K562 (cell line): ENCODE measurements around the gene PRKACB. TPM values are rescaled to one million over a fixed set of nuclear protein-coding genes. Genes with fewer than 3 reads are reported as not detected.
A peak's percentile ranks its signal among the peaks of the same experiment; 100 is the strongest.

Source experiments
- ATAC-seq: fragments of 200-7000 bp; cut with Tn5 transposase; 3 replicates; pipeline ENCODE4 v1.9.1; 2020; ENCODE audit warnings: moderate library complexity
- BruUV-seq: library from RNA; stranded (reverse); fragments of 400-500 nt; replicated peaks from 2 replicates; lab custom pipeline; 2021; lab: Mats Ljungman, UMichigan
- CTCF ChIA-PET: fragments of 300-600 bp; formaldehyde crosslinking; extraction: SDS; loops from one replicate; lab custom pipeline; 2021; ENCODE audit warnings: low intra/inter-chr PET ratio; lab: Yijun Ruan, JAX
- POLR2A ChIA-PET: fragments of 300-600, 350-650 bp; sonication (Branson Sonifier 250); formaldehyde crosslinking; extraction: SDS; loops from one replicate; lab custom pipeline; 2021; ENCODE audit warnings: antibody characterized with exemption, inconsistent platforms; lab: Yijun Ruan, JAX
- DNase-seq, 4 experiments: peaks; one replicate each; pipeline versions ENCODE4 v3.0.0 to v3.0.0-alpha.2; 2011 to 2018; ENCODE audit warnings: low spot score in 3 of 4, mixed read lengths in 3 of 4; ENCODE audit errors: extremely low read depth in 1 of 4
- FAIRE-seq: peaks from 2 replicates; lab custom pipeline; 2011; peaks lifted over from hg19 to GRCh38; lab: Jason Lieb, UNC
- H2AFZ ChIP-seq: 2 replicates; pipeline ENCODE4 v1.6.0; 2011; ENCODE audit warnings: low read depth, low read length, control low read depth, inconsistent platforms
- H3K27ac ChIP-seq: fragments of 200-600 bp; 3 replicates; pipeline ENCODE4 v1.8.0; 2011; ENCODE audit warnings: low read depth, mild to moderate bottlenecking, control low read depth, inconsistent platforms, low read length, moderate library complexity, mixed read lengths; ENCODE audit errors: extremely low read depth
- H3K27me3 ChIP-seq, 2 experiments: fragments of 300-600 bp in 1 of 2; 2 replicates in 1 of 2; 3 replicates in 1 of 2; pipeline versions ENCODE4 v1.6.0 to v1.8.0; 2011; ENCODE audit warnings: inconsistent platforms in 2 of 2, low read length in 2 of 2, mild to moderate bottlenecking in 1 of 2, mixed read lengths in 1 of 2, moderate library complexity in 1 of 2; ENCODE audit not compliant: control insufficient read depth in 2 of 2, insufficient read depth in 2 of 2
- H3K36me3 ChIP-seq: fragments of 300-600 bp; 3 replicates; pipeline ENCODE4 v1.8.0; 2011; ENCODE audit warnings: mild to moderate bottlenecking, low read length, inconsistent platforms; ENCODE audit not compliant: control insufficient read depth, insufficient read depth
- H3K4me1 ChIP-seq, 2 experiments: fragments of 200-600 bp in 1 of 2; replicated peaks in 1 of 2; 2 replicates in 1 of 2; 3 replicates in 1 of 2; pipeline versions ENCODE4 v1.5.1 to v1.8.0; 2011; ENCODE audit warnings: inconsistent platforms in 2 of 2, low read length in 2 of 2, mild to moderate bottlenecking in 1 of 2, mixed read lengths in 1 of 2, moderate library complexity in 1 of 2; ENCODE audit not compliant: control insufficient read depth in 2 of 2, insufficient read depth in 2 of 2
- H3K4me2 ChIP-seq: 2 replicates; pipeline ENCODE4 v1.6.1; 2011; ENCODE audit warnings: low read length, control low read depth, inconsistent platforms, mixed read lengths; ENCODE audit not compliant: insufficient read depth
- H3K4me3 ChIP-seq: fragments of 200-600 bp; sonication (generic), shearing (Covaris generic); 2 replicates; pipeline ENCODE4 v1.5.1; 2016; ENCODE audit warnings: control low read depth, inconsistent platforms
- H3K79me2 ChIP-seq: fragments of 200-600 bp; 3 replicates; pipeline ENCODE4 v1.8.0; 2011; ENCODE audit warnings: low read length, inconsistent platforms; ENCODE audit not compliant: control insufficient read depth, insufficient read depth
- H3K9ac ChIP-seq, 2 experiments: 2 replicates each; pipeline versions ENCODE4 v1.6.0 to v1.6.1; 2011; ENCODE audit warnings: low read depth in 2 of 2, low read length in 2 of 2, control low read depth in 1 of 2, inconsistent platforms in 1 of 2, mild to moderate bottlenecking in 1 of 2, mixed read lengths in 1 of 2; ENCODE audit not compliant: insufficient read depth in 1 of 2
- H3K9me1 ChIP-seq: one replicate; pipeline ENCODE4 v1.6.0; 2011; ENCODE audit warnings: inconsistent platforms, mild to moderate bottlenecking, low read length, moderate library complexity; ENCODE audit not compliant: control insufficient read depth, insufficient read depth
- H3K9me3 ChIP-seq: replicated peaks from 2 replicates; pipeline ENCODE4 v1.5.1; 2011; ENCODE audit warnings: low read depth, low read length, inconsistent platforms; ENCODE audit not compliant: control insufficient read depth, insufficient read depth
- H4K20me1 ChIP-seq: replicated peaks from 2 replicates; pipeline ENCODE4 v1.6.1; 2011; ENCODE audit warnings: low read length, inconsistent platforms, mixed read lengths; ENCODE audit not compliant: control insufficient read depth, insufficient read depth
- ARID3B ChIP-seq: fragments of 250-450 bp; sonication (Bioruptor Pico); IDR thresholded peaks from 2 replicates; pipeline ENCODE4 v1.4.0; 2020; ENCODE audit warnings: borderline replicate concordance
- CC2D1A ChIP-seq: fragments of 450-650 bp; IDR thresholded peaks from 2 replicates; pipeline ENCODE4 v1.6.1; 2017; ENCODE audit warnings: mild to moderate bottlenecking
- CHD4 ChIP-seq: fragments of 200-600 bp; sonication (generic); IDR thresholded peaks from 3 replicates; pipeline ENCODE4 v1.6.1; 2012; ENCODE audit warnings: low read depth, mild to moderate bottlenecking, mixed read lengths, low read length, inconsistent platforms; ENCODE audit not compliant: insufficient read depth, insufficient replicate concordance, poor library complexity, severe bottlenecking
- EP400 ChIP-seq: fragments of 450-650 bp; IDR thresholded peaks from 2 replicates; pipeline ENCODE4 v1.6.1; 2017; ENCODE audit warnings: antibody characterized with exemption, mild to moderate bottlenecking, moderate library complexity
- ETV1 ChIP-seq: fragments of 450-650 bp; conservative IDR thresholded peaks from 2 replicates; pipeline ENCODE4 v1.6.1; 2016; ENCODE audit warnings: missing genetic modification characterization, control low read depth, low read depth, missing compliant biosample characterization
- FOSL1 ChIP-seq: fragments of 200-800 bp; sonication (Bioruptor generic); conservative IDR thresholded peaks from 2 replicates; pipeline ENCODE4 v1.6.1; 2016; ENCODE audit warnings: missing genetic modification characterization, missing compliant biosample characterization
- MAFF ChIP-seq: IDR thresholded peaks from 2 replicates; pipeline ENCODE4 v1.6.1; 2012; ENCODE audit warnings: low read length, improper control_type of control experiment
- MAFK ChIP-seq: IDR thresholded peaks from 2 replicates; pipeline ENCODE4 v1.6.1; 2011; ENCODE audit warnings: low read length, improper control_type of control experiment
- MTA3 ChIP-seq: fragments of 450-650 bp; formaldehyde crosslinking; IDR thresholded peaks from 2 replicates; pipeline ENCODE4 v1.6.1; 2017; ENCODE audit warnings: mild to moderate bottlenecking, borderline replicate concordance
- NR3C1 ChIP-seq: sonication (generic); formaldehyde crosslinking; IDR thresholded peaks from 2 replicates; pipeline ENCODE4 v1.8.1; 2022; ENCODE audit warnings: missing genetic modification reagents
- SNIP1 ChIP-seq: fragments of 450-650 bp; IDR thresholded peaks from 2 replicates; pipeline ENCODE4 v1.7.1; 2017; ENCODE audit warnings: low read depth, mild to moderate bottlenecking
- STAT5A ChIP-seq: IDR thresholded peaks from 2 replicates; pipeline ENCODE4 v1.6.1; 2012; ENCODE audit warnings: low read length, inconsistent platforms, borderline replicate concordance
- ZC3H11A ChIP-seq: IDR thresholded peaks from 2 replicates; pipeline ENCODE4 v1.6.1; 2012; ENCODE audit warnings: low read depth, low read length, improper control_type of control experiment
- ZEB2 ChIP-seq: fragments of 450-650 bp; IDR thresholded peaks from 2 replicates; pipeline ENCODE4 v1.6.1; 2016
- ZNF280A ChIP-seq: fragments of 450-650 bp; IDR thresholded peaks from 2 replicates; pipeline ENCODE4 v1.6.1; 2018; ENCODE audit warnings: mild to moderate bottlenecking, low read depth; ENCODE audit not compliant: partially characterized antibody
- ZNF316 ChIP-seq: fragments of 450-650 bp; IDR thresholded peaks from 2 replicates; pipeline ENCODE4 v1.6.1; 2016
- ZNF444 ChIP-seq: fragments of 250-450 bp; sonication (Bioruptor Pico); IDR thresholded peaks from 2 replicates; pipeline ENCODE4 v1.4.0; 2020; ENCODE audit warnings: mild to moderate bottlenecking, moderate library complexity
- ZNF764 ChIP-seq: fragments of 250-450 bp; sonication (Bioruptor Pico); IDR thresholded peaks from 2 replicates; pipeline ENCODE4 v1.4.0; 2020; ENCODE audit warnings: low read depth, mild to moderate bottlenecking, moderate library complexity
- ZNF766 ChIP-seq: fragments of 200-800 bp; sonication (Bioruptor generic); conservative IDR thresholded peaks from 2 replicates; pipeline ENCODE4 v1.6.1; 2016; ENCODE audit warnings: missing genetic modification characterization, missing compliant biosample characterization
- ZNF778 ChIP-seq: fragments of 450-650 bp; formaldehyde crosslinking; IDR thresholded peaks from 2 replicates; pipeline ENCODE4 v1.4.0; 2020; ENCODE audit warnings: mild to moderate bottlenecking, moderate library complexity
- in situ Hi-C: fragments of 300-500 bp; cut with MboI; formaldehyde crosslinking; loops from 4 replicates; pipeline ENCODE4 v1.15.0; 2018; ENCODE audit warnings: inconsistent platforms, mixed read lengths
- intact Hi-C: fragments of 100-400 bp; cut with micrococcal nuclease; formaldehyde crosslinking; loops from 2 replicates; pipeline ENCODE4 v1.14.2; 2022
- polyA plus RNA-seq, 8 experiments: library from polyadenylated mRNA; depleted of rRNA in 4 of 8; stranded (reverse) in 5 of 8; unstranded in 3 of 8; fragments of >200 nt; fragmentation: Nextera tagmentation in 2 of 8; fragmentation: Illumina TruSeq in 1 of 8; extraction: Ambion mirVana in 2 of 8; extraction: Trizol in 1 of 8; gene quantifications; 2 replicates each; pipeline versions ENCODE4 v1.2.1 to v1.2.3, GENCODE V29; 2011 to 2014; ENCODE audit warnings: inconsistent platforms in 1 of 8, missing spikeins in 1 of 8
- total RNA-seq, 7 experiments: library from RNA; depleted of rRNA in 6 of 7; stranded (reverse); fragments of >200 nt in 6 of 7; fragmentation: Illumina TruSeq in 2 of 7; extraction: Trizol in 2 of 7; gene quantifications; 2 replicates each; pipeline versions ENCODE4 v1.2.1 to v1.2.3, GENCODE V29; 2011 to 2021; ENCODE audit warnings: low replicate concordance in 1 of 7
- TF ChIP-seq, protein P1 (sequence below): sonication (generic); formaldehyde crosslinking; IDR thresholded peaks from 2 replicates; pipeline ENCODE4 v1.8.0; 2022; ENCODE audit warnings: missing genetic modification reagents, mild to moderate bottlenecking, borderline replicate concordance

The PRKACB gene
- total and polyA plus RNA-seq, 9 of the 15 experiments (the other 6 are each of a cell fraction or from before 2014, with no cell fraction given), result 1.1 to 5.2 (median 2.8) TPM

DNA sequence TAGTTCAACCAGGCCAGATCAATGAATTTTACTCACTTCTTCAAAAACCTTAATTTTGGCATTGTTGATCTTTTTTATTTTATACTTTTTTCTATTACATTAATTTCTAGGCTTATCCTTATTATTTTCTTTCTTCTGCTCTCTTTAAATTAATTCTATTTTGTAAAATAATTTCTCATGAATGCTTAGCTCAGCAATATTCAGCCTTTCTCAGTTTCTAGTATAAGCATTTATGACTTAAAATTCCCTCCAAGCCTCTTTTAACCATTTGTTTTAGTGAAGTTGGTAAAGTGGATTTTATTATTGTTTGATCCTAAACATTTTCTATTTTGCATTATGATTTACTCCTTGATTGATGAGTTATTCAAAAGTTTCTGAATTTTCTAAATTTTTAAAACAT is 136.8 kb downstream of the PRKACB start:
- Histone ChIP-seq H3K4me3 (no peak overlapping the region), H3K4me1 (no peaks in the 10 kb centered on the region; a peak in 1 of 5 replicates), H4K20me1 (no peaks in the 10 kb centered on the region), H3K27ac (no peak overlapping the region), H3K9me1 (no peaks in the 10 kb centered on the region), H3K4me2 (no peak overlapping the region), H3K9me3 (no peaks in the 10 kb centered on the region), H3K79me2 (no peaks in the 10 kb centered on the region), H2AFZ (no peak overlapping the region), H3K27me3 (no peaks in the 10 kb centered on the region), H3K36me3 (no peaks in the 10 kb centered on the region), H3K9ac (no peak overlapping the region)
- DNase-seq, result no peak
- in situ Hi-C loops, result no loop called here
- intact Hi-C loops, result no loop called here
- ChIA-PET CTCF (no interaction called here), POLR2A (no interaction called here)
- peak; percentile 61 for FAIRE-seq
- BruUV-seq, result no TSS peak
- no peak for ATAC-seq
- peak; percentile 92 for TF ChIP-seq ZNF316
- TF ChIP-seq EP400, result no peak
- TF ChIP-seq ZNF444 (CRISPR knock-in tag), result no peak
- TF ChIP-seq SNIP1, result no peak
- no peak for TF ChIP-seq ZNF778
- TF ChIP-seq ZNF280A, result no peak
- TF ChIP-seq, protein P1, sequence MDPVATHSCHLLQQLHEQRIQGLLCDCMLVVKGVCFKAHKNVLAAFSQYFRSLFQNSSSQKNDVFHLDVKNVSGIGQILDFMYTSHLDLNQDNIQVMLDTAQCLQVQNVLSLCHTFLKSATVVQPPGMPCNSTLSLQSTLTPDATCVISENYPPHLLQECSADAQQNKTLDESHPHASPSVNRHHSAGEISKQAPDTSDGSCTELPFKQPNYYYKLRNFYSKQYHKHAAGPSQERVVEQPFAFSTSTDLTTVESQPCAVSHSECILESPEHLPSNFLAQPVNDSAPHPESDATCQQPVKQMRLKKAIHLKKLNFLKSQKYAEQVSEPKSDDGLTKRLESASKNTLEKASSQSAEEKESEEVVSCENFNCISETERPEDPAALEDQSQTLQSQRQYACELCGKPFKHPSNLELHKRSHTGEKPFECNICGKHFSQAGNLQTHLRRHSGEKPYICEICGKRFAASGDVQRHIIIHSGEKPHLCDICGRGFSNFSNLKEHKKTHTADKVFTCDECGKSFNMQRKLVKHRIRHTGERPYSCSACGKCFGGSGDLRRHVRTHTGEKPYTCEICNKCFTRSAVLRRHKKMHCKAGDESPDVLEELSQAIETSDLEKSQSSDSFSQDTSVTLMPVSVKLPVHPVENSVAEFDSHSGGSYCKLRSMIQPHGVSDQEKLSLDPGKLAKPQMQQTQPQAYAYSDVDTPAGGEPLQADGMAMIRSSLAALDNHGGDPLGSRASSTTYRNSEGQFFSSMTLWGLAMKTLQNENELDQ (CRISPR knock-in tag), result no peak
- TF ChIP-seq MTA3, result no peak
- no peak for TF ChIP-seq ZNF764 (CRISPR knock-in tag)
- no peak for TF ChIP-seq ZC3H11A
- TF ChIP-seq NR3C1 (CRISPR knock-in tag), result no peak
- TF ChIP-seq CHD4, result no peak
- no peak for TF ChIP-seq CC2D1A
- peak; percentile 84 for TF ChIP-seq MAFF
- TF ChIP-seq STAT5A, result no peak
- no peak for TF ChIP-seq ARID3B
- TF ChIP-seq FOSL1 (tag), result no peak
- no peak for TF ChIP-seq ETV1
- TF ChIP-seq ZNF766 (CRISPR knock-in tag), result no peak
- TF ChIP-seq MAFK, result peak; percentile 89
- TF ChIP-seq ZEB2, result no peak
